A673 (cell line): Measurements from ENCODE around the gene ZNF281. TPM values are rescaled to one million over a fixed set of nuclear protein-coding genes. Genes with fewer than 3 reads are reported as not detected.

Experiments used
- BruUV-seq: library from RNA; stranded (reverse); fragments of 400-500 nt; replicated peaks from 2 replicates; lab custom pipeline; 2021; lab: Mats Ljungman, UMichigan
- CTCF ChIA-PET: fragments of 300-600 bp; sonication (Branson Sonifier 250); formaldehyde crosslinking; loops from one replicate; lab custom pipeline; 2022; ENCODE audit warnings: antibody characterized with exemption; lab: Charles Lee
- POLR2A ChIA-PET: fragments of 300-600 bp; sonication (Branson Sonifier 250); formaldehyde crosslinking; loops from one replicate; lab custom pipeline; 2022; ENCODE audit warnings: antibody characterized with exemption; ENCODE audit not compliant: low non-redundant PET; lab: Charles Lee
- DNase-seq: peaks from one replicate; pipeline ENCODE4 v3.0.0-alpha.2; 2015; ENCODE audit warnings: low spot score
- H3K27ac ChIP-seq: fragments of 200-600 bp; sonication (generic); 2 replicates; pipeline ENCODE4 v1.5.1; 2016; ENCODE audit warnings: mixed run types, low read depth, mild to moderate bottlenecking, mixed read lengths, antibody characterized with exemption, low read length; ENCODE audit not compliant: poor library complexity, severe bottlenecking
- H3K27me3 ChIP-seq: fragments of 200-600 bp; sonication (generic); replicated peaks from 2 replicates; pipeline ENCODE4 v1.6.1; 2017; ENCODE audit warnings: mixed run types, low read depth, mild to moderate bottlenecking, mixed read lengths, antibody characterized with exemption, low read length; ENCODE audit not compliant: insufficient read depth, poor library complexity
- H3K36me3 ChIP-seq: fragments of 200-600 bp; sonication (generic); 2 replicates; pipeline ENCODE4 v1.6.1; 2016; ENCODE audit warnings: mixed run types, mild to moderate bottlenecking, mixed read lengths, antibody characterized with exemption, low read length; ENCODE audit not compliant: insufficient read depth, poor library complexity, severe bottlenecking
- H3K4me1 ChIP-seq: fragments of 200-600 bp; sonication (generic); 2 replicates; pipeline ENCODE4 v1.6.1; 2017; ENCODE audit warnings: mixed run types, mild to moderate bottlenecking, mixed read lengths, antibody characterized with exemption, low read length; ENCODE audit not compliant: insufficient read depth, poor library complexity, severe bottlenecking
- H3K4me3 ChIP-seq: fragments of 200-600 bp; sonication (generic); 2 replicates; pipeline ENCODE4 v1.5.1; 2016; ENCODE audit warnings: low read depth, mixed run types, mild to moderate bottlenecking, mixed read lengths, low read length; ENCODE audit not compliant: poor library complexity, severe bottlenecking
- H3K9me3 ChIP-seq: fragments of 200-600 bp; sonication (generic); 2 replicates; pipeline ENCODE4 v1.6.1; 2016; ENCODE audit warnings: mixed run types, low read depth, mild to moderate bottlenecking, mixed read lengths, antibody characterized with exemption, low read length; ENCODE audit not compliant: poor library complexity, severe bottlenecking
- EZH2 ChIP-seq: fragments of 200-600 bp; sonication (generic); IDR thresholded peaks from 2 replicates; pipeline ENCODE4 v1.6.1; 2017; ENCODE audit warnings: borderline replicate concordance, low read depth, mild to moderate bottlenecking, mixed read lengths, antibody characterized with exemption, low read length; ENCODE audit not compliant: poor library complexity, severe bottlenecking
- intact Hi-C: fragments of 100-400 bp; cut with micrococcal nuclease; formaldehyde crosslinking; loops from one replicate; pipeline ENCODE4 v1.10.0; 2022; ENCODE audit not compliant: unreplicated experiment
- total RNA-seq: library from RNA; stranded (reverse); gene quantifications from 2 replicates; pipeline ENCODE4 v1.2.3, GENCODE V29; 2021
- TF ChIP-seq, protein P1 (sequence below): fragments of 300-800, 200-600 bp; sonication (generic); conservative IDR thresholded peaks from 2 replicates; pipeline ENCODE4 v1.5.1; 2017; ENCODE audit warnings: low read depth, mild to moderate bottlenecking, antibody characterized with exemption, low read length, moderate library complexity, mixed read lengths

Gene ZNF281
- total RNA-seq, 1 experiment from 2014 or later = 24.3 TPM

DNA sequence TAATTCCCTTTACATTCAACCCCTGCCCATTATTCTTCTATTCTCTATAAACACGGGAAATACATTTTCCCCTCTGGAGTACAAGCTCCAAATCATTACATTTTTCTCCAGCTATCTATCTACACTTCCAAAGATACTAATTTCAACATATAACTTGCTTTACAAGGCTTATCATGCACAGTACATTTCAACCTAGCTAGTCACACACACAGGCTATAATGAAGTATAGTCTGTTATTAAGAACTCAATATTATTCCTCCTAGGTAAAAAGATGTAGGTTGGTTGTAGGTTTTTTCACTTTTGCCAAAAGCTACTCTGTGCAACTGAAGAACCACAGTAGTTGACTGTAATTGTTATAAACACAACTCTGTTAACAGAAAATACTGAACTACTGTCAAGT lies 8.1 kb downstream of the ZNF281 start:
- Histone ChIP-seq H3K27me3 (no peaks in the 10 kb centered on the region), H3K4me1 (peaks cover 21% of the 10 kb centered on the region), H3K36me3 (peaks cover 13% of the 10 kb centered on the region), H3K27ac (no peak overlapping the region), H3K9me3 (no peaks in the 10 kb centered on the region), H3K4me3 (no peak overlapping the region)
- CTCF ChIA-PET = no interaction called here
- intact Hi-C loops = no loop called here
- no peak for TF ChIP-seq EZH2
- TF ChIP-seq, protein P1, sequence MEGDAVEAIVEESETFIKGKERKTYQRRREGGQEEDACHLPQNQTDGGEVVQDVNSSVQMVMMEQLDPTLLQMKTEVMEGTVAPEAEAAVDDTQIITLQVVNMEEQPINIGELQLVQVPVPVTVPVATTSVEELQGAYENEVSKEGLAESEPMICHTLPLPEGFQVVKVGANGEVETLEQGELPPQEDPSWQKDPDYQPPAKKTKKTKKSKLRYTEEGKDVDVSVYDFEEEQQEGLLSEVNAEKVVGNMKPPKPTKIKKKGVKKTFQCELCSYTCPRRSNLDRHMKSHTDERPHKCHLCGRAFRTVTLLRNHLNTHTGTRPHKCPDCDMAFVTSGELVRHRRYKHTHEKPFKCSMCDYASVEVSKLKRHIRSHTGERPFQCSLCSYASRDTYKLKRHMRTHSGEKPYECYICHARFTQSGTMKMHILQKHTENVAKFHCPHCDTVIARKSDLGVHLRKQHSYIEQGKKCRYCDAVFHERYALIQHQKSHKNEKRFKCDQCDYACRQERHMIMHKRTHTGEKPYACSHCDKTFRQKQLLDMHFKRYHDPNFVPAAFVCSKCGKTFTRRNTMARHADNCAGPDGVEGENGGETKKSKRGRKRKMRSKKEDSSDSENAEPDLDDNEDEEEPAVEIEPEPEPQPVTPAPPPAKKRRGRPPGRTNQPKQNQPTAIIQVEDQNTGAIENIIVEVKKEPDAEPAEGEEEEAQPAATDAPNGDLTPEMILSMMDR = no peak
- no TSS peak for BruUV-seq
- POLR2A ChIA-PET = no interaction called here
- DNase-seq = no peak

DNA sequence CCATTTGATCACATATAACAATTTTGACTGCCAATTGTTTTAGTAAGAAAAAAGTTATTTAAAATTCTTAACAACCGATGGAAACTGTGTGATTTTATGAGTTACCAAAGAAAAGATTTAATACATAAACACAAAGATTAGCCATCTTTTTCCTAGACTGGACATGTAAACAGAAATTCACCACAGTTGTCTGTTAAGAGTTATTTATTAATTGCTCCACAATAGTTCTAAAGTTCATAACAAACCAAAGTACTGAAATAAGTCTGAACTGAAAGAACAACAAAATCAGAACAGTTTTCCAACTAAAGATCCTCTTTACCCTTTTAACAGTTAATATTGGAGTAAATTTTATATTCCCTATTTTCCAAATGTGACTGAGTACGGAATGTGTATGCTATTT lies 8.6 kb downstream of the ZNF281 start:
- CTCF ChIA-PET = no interaction called here
- no peak for DNase-seq
- Histone ChIP-seq H3K4me3 (no peak overlapping the region), H3K27me3 (no peaks in the 10 kb centered on the region), H3K9me3 (no peaks in the 10 kb centered on the region), H3K36me3 (peaks cover 9% of the 10 kb centered on the region), H3K27ac (no peak overlapping the region), H3K4me1 (peaks cover 16% of the 10 kb centered on the region)
- BruUV-seq = no TSS peak
- intact Hi-C loops = no loop called here
- no peak for TF ChIP-seq EZH2
- TF ChIP-seq, protein P1 = no peak
- POLR2A ChIA-PET = no interaction called here

DNA sequence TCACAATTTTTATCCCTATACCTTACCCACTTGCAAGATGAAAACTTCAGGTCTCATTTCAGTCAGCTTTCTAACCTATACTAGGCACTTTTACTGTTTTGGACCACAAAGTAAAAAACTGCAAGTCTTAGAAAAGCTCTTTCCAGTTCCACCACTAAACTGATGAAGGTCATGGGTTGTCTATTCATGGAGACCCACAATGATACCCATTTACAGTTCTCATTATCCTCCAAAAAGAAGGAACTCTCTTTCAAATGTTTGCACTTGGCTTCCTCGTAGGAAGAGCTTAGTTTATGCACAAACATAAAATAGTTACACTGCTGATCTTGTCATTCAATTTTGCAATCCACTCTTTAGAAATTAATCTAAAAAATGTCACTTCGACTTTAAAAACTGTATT lies 9.3 kb downstream of the ZNF281 start:
- intact Hi-C loops = no loop called here
- TF ChIP-seq EZH2 = no peak
- TF ChIP-seq, protein P1 = no peak
- peaks cover 9% of the 10 kb centered on the region for H3K4me1 ChIP-seq
- H3K27me3 ChIP-seq = no peaks in the 10 kb centered on the region
- ChIA-PET POLR2A (no interaction called here), CTCF (no interaction called here)
- no peak overlapping the region for H3K4me3 ChIP-seq
- peaks cover 2% of the 10 kb centered on the region for H3K36me3 ChIP-seq
- DNase-seq = no peak
- H3K9me3 ChIP-seq = no peaks in the 10 kb centered on the region
- BruUV-seq = no TSS peak
- no peak overlapping the region for H3K27ac ChIP-seq
